ENCODE results near the gene AKAP7. TPM values are rescaled to one million over a fixed set of nuclear protein-coding genes. Genes with fewer than 3 reads are reported as not detected.
A peak's percentile ranks its signal among the peaks of the same experiment; 100 is the strongest.

AKAP7 gene
- total RNA-seq, 4 donors from 2014 or later, result 3.0 to 12.4 (median 3.4) TPM

- Histone ChIP-seq H3K27me3 (no peaks in the 10 kb centered on the region), H3K4me3 (no peak overlapping the region), H3K27ac (no peak overlapping the region), H3K9me3 (no peaks in the 10 kb centered on the region), H3K4me1 (no peaks in the 10 kb centered on the region), H3K36me3 (no peaks in the 10 kb centered on the region)
- 96% methylated on average over 4 of the region's 4 CpGs for WGBS
- DNase-seq (ENCODE audit: low spot score in 2 of 2), result no peak
- TF ChIP-seq EP300 (IDR thresholded peaks at IDR 0.05) (no peak), POLR2A (IDR thresholded peaks at IDR 0.05) (no peak), CTCF (IDR thresholded peaks at IDR 0.05) (no peak), POLR2AphosphoS5 (IDR thresholded peaks at IDR 0.05) (no peak)
These were observed 140.0 kb downstream of the AKAP7 start for GRCh38 chr6:131275273-131275672.

- Histone ChIP-seq H3K4me3 (no peak overlapping the region), H3K9me3 (no peaks in the 10 kb centered on the region), H3K36me3 (no peaks in the 10 kb centered on the region), H3K27me3 (no peaks in the 10 kb centered on the region), H3K27ac (no peak overlapping the region), H3K4me1 (no peaks in the 10 kb centered on the region)
- 97% methylated on average over 1 of the region's 1 CpG for WGBS
- DNase-seq (ENCODE audit: low spot score in 2 of 2), result no peak
- no peak for TF ChIP-seq POLR2AphosphoS5 (IDR thresholded peaks at IDR 0.05)
- no peak for TF ChIP-seq EP300 (IDR thresholded peaks at IDR 0.05)
- no peak for TF ChIP-seq CTCF (IDR thresholded peaks at IDR 0.05)
- no peak for TF ChIP-seq POLR2A (IDR thresholded peaks at IDR 0.05)
These were observed 142.3 kb downstream of the AKAP7 start for GRCh38 chr6:131277591-131277990.

GRCh38 chr6:131281471-131282270, 146.4 kb downstream of the AKAP7 start:
- H3K27me3 ChIP-seq, result no peaks in the 10 kb centered on the region
- no peak for TF ChIP-seq CTCF (IDR thresholded peaks at IDR 0.05)
- TF ChIP-seq POLR2AphosphoS5 (IDR thresholded peaks at IDR 0.05), result no peak
- no peak for TF ChIP-seq POLR2A (IDR thresholded peaks at IDR 0.05)
- no peak for TF ChIP-seq EP300 (IDR thresholded peaks at IDR 0.05)
- H3K4me3 ChIP-seq, result no peak overlapping the region
- peak in 1 of 2 donors; percentile 62 for DNase-seq (ENCODE audit: low spot score in 2 of 2)
- H3K9me3 ChIP-seq, result no peaks in the 10 kb centered on the region
- H3K4me1 ChIP-seq, result no peaks in the 10 kb centered on the region
- no peaks in the 10 kb centered on the region for H3K36me3 ChIP-seq
- WGBS, result 61% methylated on average over 16 of the region's 16 CpGs
- H3K27ac ChIP-seq, result no peak overlapping the region

- Histone ChIP-seq H3K27me3 (no peaks in the 10 kb centered on the region), H3K27ac (no peak overlapping the region), H3K4me3 (no peak overlapping the region), H3K4me1 (no peaks in the 10 kb centered on the region), H3K36me3 (no peaks in the 10 kb centered on the region), H3K9me3 (no peaks in the 10 kb centered on the region)
- DNase-seq (ENCODE audit: low spot score in 2 of 2), result no peak
- no peak for TF ChIP-seq POLR2A (IDR thresholded peaks at IDR 0.05)
- 88% methylated on average over 5 of the region's 5 CpGs for WGBS
These were observed 147.1 kb downstream of the AKAP7 start for GRCh38 chr6:131282365-131282764.

- Histone ChIP-seq H3K36me3 (no peaks in the 10 kb centered on the region), H3K4me3 (no peak overlapping the region), H3K27me3 (no peaks in the 10 kb centered on the region), H3K27ac (no peak overlapping the region), H3K4me1 (no peaks in the 10 kb centered on the region), H3K9me3 (no peaks in the 10 kb centered on the region)
- WGBS, result 92% methylated on average over 7 of the region's 7 CpGs
- DNase-seq (ENCODE audit: low spot score in 2 of 2), result no peak
- no peak for TF ChIP-seq EP300 (IDR thresholded peaks at IDR 0.05)
- no peak for TF ChIP-seq POLR2A (IDR thresholded peaks at IDR 0.05)
- TF ChIP-seq CTCF (IDR thresholded peaks at IDR 0.05), result no peak
- no peak for TF ChIP-seq POLR2AphosphoS5 (IDR thresholded peaks at IDR 0.05)
These were observed 148.4 kb downstream of the AKAP7 start for GRCh38 chr6:131283466-131284175.

Data from suprapubic skin (tissue), 4 donors.